DND-41 (cell line): ENCODE results near the gene SRMS.

Source experiments
- ATAC-seq: fragments of 200-7000 bp; cut with Tn5 transposase; 3 replicates; pipeline ENCODE4 v1.9.1; 2021; ENCODE audit warnings: low read depth; ENCODE audit not compliant: insufficient read depth
- DNase-seq: peaks from one replicate; pipeline ENCODE4 v3.0.0-alpha.2; 2020
- H2AFZ ChIP-seq: 2 replicates; pipeline ENCODE4 v1.6.0; 2012; ENCODE audit warnings: low read depth, low read length
- H3K27ac ChIP-seq: 2 replicates; pipeline ENCODE4 v1.5.1; 2012; ENCODE audit warnings: low read length, inconsistent platforms
- H3K27me3 ChIP-seq: fragments of 200-600 bp; sonication (generic); 2 replicates; pipeline ENCODE4 v1.6.0; 2012; ENCODE audit warnings: low read length, mild to moderate bottlenecking, inconsistent platforms; ENCODE audit not compliant: insufficient read depth, poor library complexity
- H3K36me3 ChIP-seq: 2 replicates; pipeline ENCODE4 v1.5.1; 2012; ENCODE audit warnings: low read length, inconsistent platforms; ENCODE audit not compliant: insufficient read depth
- H3K4me1 ChIP-seq: 2 replicates; pipeline ENCODE4 v1.5.1; 2012; ENCODE audit warnings: mild to moderate bottlenecking, low read length; ENCODE audit not compliant: insufficient read depth
- H3K4me2 ChIP-seq: 2 replicates; pipeline ENCODE4 v1.6.0; 2012; ENCODE audit warnings: mild to moderate bottlenecking, moderate library complexity, low read length, inconsistent platforms; ENCODE audit not compliant: insufficient read depth
- H3K4me3 ChIP-seq, 2 experiments: fragments of 200-600 bp in 1 of 2; shearing (Covaris generic) in 1 of 2; 2 replicates each; pipeline ENCODE4 v1.5.1; 2012 to 2016; ENCODE audit warnings: inconsistent platforms in 2 of 2, low read length in 2 of 2, mild to moderate bottlenecking in 2 of 2, low read depth in 1 of 2, moderate library complexity in 1 of 2
- H3K79me2 ChIP-seq: 2 replicates; pipeline ENCODE4 v1.6.0; 2012; ENCODE audit warnings: low read length, inconsistent platforms; ENCODE audit not compliant: insufficient read depth
- H3K9ac ChIP-seq: 2 replicates; pipeline ENCODE4 v1.6.0; 2012; ENCODE audit warnings: low read depth, mild to moderate bottlenecking, inconsistent platforms, low read length, moderate library complexity
- H3K9me3 ChIP-seq: 2 replicates; pipeline ENCODE4 v1.5.1; 2012; ENCODE audit warnings: low read length, moderate library complexity, mild to moderate bottlenecking, inconsistent platforms; ENCODE audit not compliant: insufficient read depth, severe bottlenecking
- H4K20me1 ChIP-seq: 2 replicates; pipeline ENCODE4 v1.6.0; 2012; ENCODE audit warnings: low read length; ENCODE audit not compliant: insufficient read depth
- EZH2 ChIP-seq: IDR thresholded peaks from 3 replicates; pipeline ENCODE4 v1.6.1; 2012; ENCODE audit warnings: borderline replicate concordance, low read depth, mild to moderate bottlenecking, moderate library complexity, low read length, inconsistent platforms; ENCODE audit not compliant: severe bottlenecking
- TF ChIP-seq, protein P1 (sequence below): IDR thresholded peaks from 2 replicates; pipeline ENCODE4 v1.5.1; 2012; ENCODE audit warnings: borderline replicate concordance, low read length, moderate library complexity, mild to moderate bottlenecking; ENCODE audit not compliant: poor library complexity, severe bottlenecking; ENCODE audit errors: extremely low read depth

The SRMS gene

DNA sequence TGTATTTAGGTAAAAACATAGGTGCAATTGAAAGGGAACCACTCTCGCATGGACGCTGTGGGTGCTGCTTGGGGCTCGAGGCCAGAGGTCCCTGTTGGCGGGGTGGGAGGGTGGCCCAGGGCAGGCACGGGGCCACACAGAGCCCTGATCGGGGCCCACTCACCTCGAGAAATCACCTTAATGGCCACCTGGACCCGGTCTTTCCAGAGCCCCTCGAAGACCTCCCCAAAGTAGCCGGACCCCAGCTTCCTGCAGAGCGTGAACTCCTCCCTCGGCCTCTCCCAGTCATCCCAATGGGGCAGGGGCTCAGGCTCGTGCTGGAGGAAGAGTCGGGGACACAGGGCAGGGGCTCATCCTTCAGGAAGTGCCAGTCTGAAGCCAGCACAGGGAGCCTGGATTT lies 14.2 kb downstream of the SRMS start:
- H2AFZ ChIP-seq, result no peak overlapping the region
- peaks cover 16% of the 10 kb centered on the region for H3K4me1 ChIP-seq
- H3K27ac ChIP-seq, result no peak overlapping the region
- TF ChIP-seq, protein P1, sequence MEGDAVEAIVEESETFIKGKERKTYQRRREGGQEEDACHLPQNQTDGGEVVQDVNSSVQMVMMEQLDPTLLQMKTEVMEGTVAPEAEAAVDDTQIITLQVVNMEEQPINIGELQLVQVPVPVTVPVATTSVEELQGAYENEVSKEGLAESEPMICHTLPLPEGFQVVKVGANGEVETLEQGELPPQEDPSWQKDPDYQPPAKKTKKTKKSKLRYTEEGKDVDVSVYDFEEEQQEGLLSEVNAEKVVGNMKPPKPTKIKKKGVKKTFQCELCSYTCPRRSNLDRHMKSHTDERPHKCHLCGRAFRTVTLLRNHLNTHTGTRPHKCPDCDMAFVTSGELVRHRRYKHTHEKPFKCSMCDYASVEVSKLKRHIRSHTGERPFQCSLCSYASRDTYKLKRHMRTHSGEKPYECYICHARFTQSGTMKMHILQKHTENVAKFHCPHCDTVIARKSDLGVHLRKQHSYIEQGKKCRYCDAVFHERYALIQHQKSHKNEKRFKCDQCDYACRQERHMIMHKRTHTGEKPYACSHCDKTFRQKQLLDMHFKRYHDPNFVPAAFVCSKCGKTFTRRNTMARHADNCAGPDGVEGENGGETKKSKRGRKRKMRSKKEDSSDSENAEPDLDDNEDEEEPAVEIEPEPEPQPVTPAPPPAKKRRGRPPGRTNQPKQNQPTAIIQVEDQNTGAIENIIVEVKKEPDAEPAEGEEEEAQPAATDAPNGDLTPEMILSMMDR, result no peak
- no peak for TF ChIP-seq EZH2
- H3K9ac ChIP-seq, result no peak overlapping the region
- DNase-seq (no peak), ATAC-seq (no peak)
- no peaks in the 10 kb centered on the region for H3K27me3 ChIP-seq
- no peaks in the 10 kb centered on the region for H3K36me3 ChIP-seq
- H3K4me2 ChIP-seq, result no peak overlapping the region
- no peak overlapping the region for H3K4me3 ChIP-seq
- no peaks in the 10 kb centered on the region for H3K9me3 ChIP-seq
- H3K79me2 ChIP-seq, result no peaks in the 10 kb centered on the region
- peaks cover 20% of the 10 kb centered on the region for H4K20me1 ChIP-seq

DNA sequence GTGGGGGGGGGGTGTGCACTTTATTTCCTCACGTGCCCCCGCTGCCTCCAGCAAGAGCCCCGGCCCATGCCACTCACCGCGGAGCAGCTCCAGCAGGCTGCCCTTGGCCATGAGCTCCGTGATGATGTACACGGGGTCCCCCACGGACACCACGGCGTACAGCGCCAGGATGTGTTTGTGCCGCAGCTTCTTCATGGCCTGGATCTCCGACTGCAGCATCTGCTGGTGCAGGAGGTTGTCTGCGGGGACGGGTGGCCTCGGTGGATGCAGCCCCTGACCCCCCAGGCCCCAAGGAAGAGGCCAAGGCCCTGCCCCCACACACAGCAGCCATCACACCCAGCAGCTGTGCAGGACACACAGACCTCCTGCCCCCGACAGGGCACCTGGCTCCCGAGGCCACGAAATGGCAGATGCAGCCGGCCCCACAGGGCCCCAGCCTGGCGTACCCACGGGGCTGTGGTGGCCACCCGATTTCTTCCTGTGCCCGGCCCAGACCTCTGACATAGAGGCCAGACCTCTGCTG lies 15.0 kb downstream of the SRMS start:
- Histone ChIP-seq H3K4me1 (peaks cover 7% of the 10 kb centered on the region), H2AFZ (no peak overlapping the region), H3K9ac (no peak overlapping the region), H3K27me3 (no peaks in the 10 kb centered on the region), H3K4me2 (no peak overlapping the region), H4K20me1 (peaks cover 20% of the 10 kb centered on the region), H3K4me3 (no peak overlapping the region), H3K79me2 (no peaks in the 10 kb centered on the region), H3K9me3 (no peaks in the 10 kb centered on the region), H3K36me3 (no peaks in the 10 kb centered on the region), H3K27ac (no peak overlapping the region)
- ATAC-seq, result no peak
- no peak for TF ChIP-seq EZH2
- TF ChIP-seq, protein P1, result no peak
- no peak for DNase-seq

DNA sequence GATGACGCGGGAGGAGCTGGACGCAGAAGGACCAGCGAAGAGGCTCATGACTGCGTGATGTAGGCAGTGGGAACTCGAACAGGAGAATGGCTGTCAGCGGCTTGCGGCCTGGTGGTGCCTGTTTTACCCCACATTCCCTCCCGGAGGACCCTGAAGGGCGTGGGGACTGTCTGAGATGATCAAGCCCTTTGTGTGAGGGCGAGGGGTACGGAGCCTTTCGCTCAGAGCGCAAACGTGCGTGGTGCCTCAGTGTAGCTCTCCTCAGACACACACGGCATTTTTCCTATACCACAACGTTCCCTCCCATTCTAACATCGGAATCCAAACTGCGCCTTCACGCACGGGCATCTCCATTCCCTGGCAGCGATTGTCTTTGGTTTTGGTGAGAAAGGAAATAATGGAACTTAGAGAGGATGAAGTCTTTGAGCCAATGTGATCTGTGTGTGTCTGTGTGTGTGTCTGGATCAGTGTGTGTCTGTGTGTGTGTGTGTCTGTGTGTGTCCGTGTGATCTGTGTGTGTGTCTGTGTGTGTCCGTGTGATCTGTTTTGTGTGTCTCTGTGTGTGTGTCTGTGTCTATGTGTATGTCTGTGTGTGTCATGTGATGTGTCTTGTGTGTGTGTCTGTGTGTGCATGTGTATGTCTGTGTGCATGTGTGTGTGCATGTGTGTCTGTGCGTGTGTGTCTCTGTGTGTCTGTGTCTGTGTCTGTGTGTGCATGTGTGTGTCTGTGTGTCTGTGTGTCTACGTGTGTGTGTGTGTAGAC lies 15.7 kb downstream of the SRMS start:
- Histone ChIP-seq H3K36me3 (no peaks in the 10 kb centered on the region), H3K27me3 (no peaks in the 10 kb centered on the region), H3K27ac (no peak overlapping the region), H3K79me2 (no peaks in the 10 kb centered on the region), H3K4me3 (no peak overlapping the region), H3K4me1 (0 out of 2 replicates have a peak, but pooled peaks cover under 1% of the 10 kb centered on the region), H4K20me1 (peaks cover 20% of the 10 kb centered on the region), H3K9ac (no peak overlapping the region), H2AFZ (no peak overlapping the region), H3K9me3 (no peaks in the 10 kb centered on the region), H3K4me2 (no peak overlapping the region)
- no peak for DNase-seq
- no peak for ATAC-seq
- TF ChIP-seq, protein P1, result no peak
- no peak for TF ChIP-seq EZH2
